Measurements from ENCODE around the gene MYH11.

- TF ChIP-seq REST (IDR thresholded peaks at IDR 0.05; ENCODE audit: unreplicated experiment): no peak
- no peak for TF ChIP-seq CTCF (conservative IDR thresholded peaks at IDR 0.05; ENCODE audit: low read depth in 2 of 2)
Measured at GRCh38 chr16:15827709-15828343, 29.0 kb downstream of the MYH11 start.
